HepG2 (cell line): ENCODE results near the gene FGFR3. TPM values are rescaled to one million over a fixed set of nuclear protein-coding genes. Genes with fewer than 3 reads are reported as not detected.

ENCODE experiments used
- ATF4 ChIP-seq, 2 experiments: fragments of 450-650 bp in 1 of 2; sonication (generic) in 1 of 2; formaldehyde crosslinking; IDR thresholded peaks; 2 replicates each; pipeline versions ENCODE4 v1.5.0 to v1.8.0; 2020 to 2022; ENCODE audit warnings: mild to moderate bottlenecking in 1 of 2, missing genetic modification reagents in 1 of 2
- GABPA ChIP-seq, 2 experiments: IDR thresholded peaks; 2 replicates each; pipeline ENCODE4 v1.6.1; 2011 to 2016; ENCODE audit warnings: low read depth in 2 of 2, low read length in 1 of 2, missing biosample characterization in 1 of 2, missing genetic modification characterization in 1 of 2
- HDAC1 ChIP-seq: sonication (generic); formaldehyde crosslinking; IDR thresholded peaks from 2 replicates; pipeline ENCODE4 v1.5.1; 2020; ENCODE audit warnings: mild to moderate bottlenecking, missing genetic modification reagents
- IKZF5 ChIP-seq: IDR thresholded peaks from 2 replicates; pipeline ENCODE4 v1.6.1; 2018; ENCODE audit warnings: missing genetic modification reagents, mild to moderate bottlenecking, missing compliant biosample characterization
- MEF2D ChIP-seq: sonication (generic); formaldehyde crosslinking; IDR thresholded peaks from 2 replicates; pipeline ENCODE4 v1.5.1; 2020; ENCODE audit warnings: mild to moderate bottlenecking, missing genetic modification reagents
- POLR2AphosphoS5 ChIP-seq: IDR thresholded peaks from 2 replicates; pipeline ENCODE4 v1.6.1; 2012; ENCODE audit warnings: low read depth, low read length
- RAD51 ChIP-seq: fragments of 450-650 bp; IDR thresholded peaks from 2 replicates; pipeline ENCODE4 v1.6.1; 2016; ENCODE audit warnings: borderline replicate concordance
- RARA ChIP-seq: IDR thresholded peaks from 2 replicates; pipeline ENCODE4 v1.6.1; 2016; ENCODE audit warnings: missing genetic modification reagents, missing compliant biosample characterization
- SATB2 ChIP-seq: sonication (generic); formaldehyde crosslinking; IDR thresholded peaks from 2 replicates; pipeline ENCODE4 v1.5.0; 2020; ENCODE audit warnings: missing genetic modification reagents
- SCMH1 ChIP-seq: sonication (generic); formaldehyde crosslinking; IDR thresholded peaks from 2 replicates; pipeline ENCODE4 v1.9.0; 2021; ENCODE audit warnings: missing genetic modification reagents, mild to moderate bottlenecking, borderline replicate concordance
- SIX4 ChIP-seq: sonication (generic); formaldehyde crosslinking; IDR thresholded peaks from 2 replicates; pipeline ENCODE4 v1.4.0; 2020; ENCODE audit warnings: missing genetic modification reagents
- TBX3 ChIP-seq: fragments of 450-650 bp; IDR thresholded peaks from 2 replicates; pipeline ENCODE4 v1.6.1; 2017; ENCODE audit warnings: antibody characterized with exemption, mild to moderate bottlenecking, inconsistent platforms, borderline replicate concordance
- ZBTB26 ChIP-seq: IDR thresholded peaks from 2 replicates; pipeline ENCODE4 v1.6.1; 2016; ENCODE audit warnings: missing compliant biosample characterization, missing genetic modification reagents, borderline replicate concordance
- ZBTB33 ChIP-seq: sonication (generic); formaldehyde crosslinking; IDR thresholded peaks from 2 replicates; pipeline ENCODE4 v1.4.0; 2020; ENCODE audit warnings: missing genetic modification reagents
- ZBTB8A ChIP-seq: sonication (generic); formaldehyde crosslinking; IDR thresholded peaks from 2 replicates; pipeline ENCODE4 v1.4.0; 2020; ENCODE audit warnings: mild to moderate bottlenecking, low read depth, missing genetic modification reagents, borderline replicate concordance
- ZMAT3 ChIP-seq: sonication (generic); formaldehyde crosslinking; conservative IDR thresholded peaks from 2 replicates; pipeline ENCODE4 v1.7.0; 2021; ENCODE audit warnings: missing genetic modification reagents
- ZNF550 ChIP-seq: sonication (generic); formaldehyde crosslinking; IDR thresholded peaks from 2 replicates; pipeline ENCODE4 v1.4.0; 2020; ENCODE audit warnings: mild to moderate bottlenecking, missing genetic modification reagents, borderline replicate concordance
- ZSCAN30 ChIP-seq: sonication (generic); formaldehyde crosslinking; IDR thresholded peaks from 2 replicates; pipeline ENCODE4 v1.5.0; 2020; ENCODE audit warnings: mild to moderate bottlenecking, missing genetic modification reagents
- polyA plus RNA-seq, 8 experiments: library from polyadenylated mRNA; depleted of rRNA in 3 of 8; stranded (reverse) in 7 of 8; unstranded in 1 of 8; fragments of >200 nt; fragmentation: Illumina TruSeq in 4 of 8; extraction: Trizol in 4 of 8; gene quantifications; 2 replicates each; pipeline versions ENCODE4 v1.2.1 to v1.2.3, GENCODE V29; 2011 to 2016; ENCODE audit warnings: low read depth in 4 of 8, missing spikeins in 1 of 8, mixed read lengths in 1 of 8; ENCODE audit not compliant: insufficient read depth in 1 of 8
- total RNA-seq, 5 experiments: library from RNA; depleted of rRNA; stranded (reverse); fragments of >200 nt; fragmentation: Illumina TruSeq; extraction: Trizol; gene quantifications; 2 replicates each; pipeline ENCODE4 v1.2.3, GENCODE V29; 2016; ENCODE audit warnings: low read depth in 1 of 5

FGFR3 gene
- total and polyA plus RNA-seq, 2 of the 13 experiments (the other 11 are each of a cell fraction or from before 2014, with no cell fraction given): 103 to 109 TPM

- TF ChIP-seq ZBTB33 (no peak), SATB2 (CRISPR knock-in tag) (peak; percentile 88), TBX3 (no peak; the same call in 1 of the 2 replicates), HDAC1 (CRISPR knock-in tag) (peak; percentile 78), ZSCAN30 (CRISPR knock-in tag) (no peak), IKZF5 (CRISPR knock-in tag) (peak; percentile 22; the same call in 1 of the 2 replicates), RAD51 (no peak), GABPA (IDR thresholded peaks at IDR 0.05; ENCODE audit: low read depth, low read length) (no peak), GABPA (CRISPR knock-in tag; IDR thresholded peaks at IDR 0.05; ENCODE audit: low read depth) (no peak), ZNF550 (no peak; the same call in 1 of the 2 replicates), RARA (CRISPR knock-in tag) (peak; percentile 70), MEF2D (CRISPR knock-in tag) (0 out of 2 replicates have a peak, but pooled peaks have one; percentile 35), SIX4 (no peak), ZMAT3 (CRISPR knock-in tag) (peak; percentile 19; the same call in 1 of the 2 replicates), POLR2AphosphoS5 (no peak), ZBTB26 (CRISPR knock-in tag) (peak; percentile 16; the same call in 1 of the 2 replicates), SCMH1 (CRISPR knock-in tag) (no peak), ATF4 (CRISPR knock-in tag; IDR thresholded peaks at IDR 0.05) (no peak), ZBTB8A (no peak)
Observed at GRCh38 chr4:1746919-1747602, 46.0 kb upstream of the FGFR3 start (continued).
